Mucosa of descending colon (tissue), 3 donors: ENCODE data around the gene AMBP. TPM values are rescaled to one million over a fixed set of nuclear protein-coding genes. Genes with fewer than 3 reads are reported as not detected.

ENCODE experiments used
- ATAC-seq: fragments of 200-7000 bp; cut with Tn5 transposase; one replicate; pipeline ENCODE4 v1.9.1; 2020; ENCODE audit warnings: mild to moderate bottlenecking, moderate library complexity
- DNase-seq, 3 donors: peaks; one replicate each; pipeline ENCODE4 v3.0.0-alpha.2; 2020
- H3K36me3 ChIP-seq: fragments of 200-600 bp; one replicate; pipeline ENCODE4 v1.8.0; 2021; ENCODE audit warnings: low read depth, mild to moderate bottlenecking
- H3K4me1 ChIP-seq: fragments of 200-600 bp; one replicate; pipeline ENCODE4 v1.8.0; 2021; ENCODE audit warnings: low read depth, mild to moderate bottlenecking
- H3K4me3 ChIP-seq: fragments of 200-600 bp; one replicate; pipeline ENCODE4 v1.8.0; 2021; ENCODE audit warnings: mild to moderate bottlenecking
- H3K9me3 ChIP-seq: fragments of 200-600 bp; one replicate; pipeline ENCODE4 v1.8.0; 2021; ENCODE audit warnings: mild to moderate bottlenecking
- intact Hi-C, 2 donors: fragments of 100-400 bp; cut with DNase I in 1 of 2; cut with micrococcal nuclease in 1 of 2; formaldehyde crosslinking; loops; one replicate each; pipeline versions ENCODE4 v1.11.0 to v1.11.1; 2022; cut with DNase I, micrococcal nuclease
- total RNA-seq, 3 donors: library from RNA; stranded (reverse); fragmentation: NEBNext Ultra II Directional in 2 of 3; extraction: Animal tissue kit (Norgen Biotek cat#: 25700) in 2 of 3; gene quantifications; one replicate each; pipeline versions ENCODE4 v1.2.1 to v1.2.4, GENCODE V29; 2021 to 2023
- TF ChIP-seq, protein P1 (sequence below): fragments of 200-600 bp; IDR thresholded peaks from one replicate; pipeline ENCODE4 v1.8.0; 2022; ENCODE audit warnings: antibody characterized with exemption, mild to moderate bottlenecking
- donor health status: DM: no; HTN: no; CAD: no; lungs with moderate emphysema.
- donor health status: DM: no; HTN: no; CAD: no.
- donor health status: DM: no; HTN: yes; CAD: no.

AMBP gene
- total RNA-seq, 3 donors from 2014 or later = 0.63 to 0.81 TPM; not detected in 1

DNA sequence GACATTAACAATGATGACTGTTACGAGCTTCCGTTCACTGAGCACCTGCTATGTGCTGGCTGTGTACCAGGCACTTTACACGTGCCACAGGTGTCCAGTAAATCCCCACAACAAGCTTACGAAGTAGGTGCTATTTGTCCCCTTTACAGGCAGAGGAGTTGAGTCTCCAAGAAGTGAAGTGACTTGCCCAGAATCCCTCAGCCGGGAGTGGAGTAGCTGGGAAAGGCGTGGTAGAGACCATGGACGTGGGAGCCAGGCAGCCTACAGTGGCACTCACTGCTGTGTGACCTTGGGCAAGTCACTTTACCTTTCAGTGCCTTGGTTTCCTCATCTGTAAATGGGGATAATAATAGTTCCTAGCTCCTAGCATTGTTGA is 669 bp upstream of the AMBP start:
- DNase-seq (no peak), ATAC-seq (no peak)
- Histone ChIP-seq H3K9me3 (no peaks in the 10 kb centered on the region), H3K36me3 (no peaks in the 10 kb centered on the region), H3K4me1 (peaks cover 14% of the 10 kb centered on the region), H3K4me3 (no peak overlapping the region)
- intact Hi-C loops = no loop called here
- TF ChIP-seq, protein P1, sequence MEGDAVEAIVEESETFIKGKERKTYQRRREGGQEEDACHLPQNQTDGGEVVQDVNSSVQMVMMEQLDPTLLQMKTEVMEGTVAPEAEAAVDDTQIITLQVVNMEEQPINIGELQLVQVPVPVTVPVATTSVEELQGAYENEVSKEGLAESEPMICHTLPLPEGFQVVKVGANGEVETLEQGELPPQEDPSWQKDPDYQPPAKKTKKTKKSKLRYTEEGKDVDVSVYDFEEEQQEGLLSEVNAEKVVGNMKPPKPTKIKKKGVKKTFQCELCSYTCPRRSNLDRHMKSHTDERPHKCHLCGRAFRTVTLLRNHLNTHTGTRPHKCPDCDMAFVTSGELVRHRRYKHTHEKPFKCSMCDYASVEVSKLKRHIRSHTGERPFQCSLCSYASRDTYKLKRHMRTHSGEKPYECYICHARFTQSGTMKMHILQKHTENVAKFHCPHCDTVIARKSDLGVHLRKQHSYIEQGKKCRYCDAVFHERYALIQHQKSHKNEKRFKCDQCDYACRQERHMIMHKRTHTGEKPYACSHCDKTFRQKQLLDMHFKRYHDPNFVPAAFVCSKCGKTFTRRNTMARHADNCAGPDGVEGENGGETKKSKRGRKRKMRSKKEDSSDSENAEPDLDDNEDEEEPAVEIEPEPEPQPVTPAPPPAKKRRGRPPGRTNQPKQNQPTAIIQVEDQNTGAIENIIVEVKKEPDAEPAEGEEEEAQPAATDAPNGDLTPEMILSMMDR = no peak

DNA sequence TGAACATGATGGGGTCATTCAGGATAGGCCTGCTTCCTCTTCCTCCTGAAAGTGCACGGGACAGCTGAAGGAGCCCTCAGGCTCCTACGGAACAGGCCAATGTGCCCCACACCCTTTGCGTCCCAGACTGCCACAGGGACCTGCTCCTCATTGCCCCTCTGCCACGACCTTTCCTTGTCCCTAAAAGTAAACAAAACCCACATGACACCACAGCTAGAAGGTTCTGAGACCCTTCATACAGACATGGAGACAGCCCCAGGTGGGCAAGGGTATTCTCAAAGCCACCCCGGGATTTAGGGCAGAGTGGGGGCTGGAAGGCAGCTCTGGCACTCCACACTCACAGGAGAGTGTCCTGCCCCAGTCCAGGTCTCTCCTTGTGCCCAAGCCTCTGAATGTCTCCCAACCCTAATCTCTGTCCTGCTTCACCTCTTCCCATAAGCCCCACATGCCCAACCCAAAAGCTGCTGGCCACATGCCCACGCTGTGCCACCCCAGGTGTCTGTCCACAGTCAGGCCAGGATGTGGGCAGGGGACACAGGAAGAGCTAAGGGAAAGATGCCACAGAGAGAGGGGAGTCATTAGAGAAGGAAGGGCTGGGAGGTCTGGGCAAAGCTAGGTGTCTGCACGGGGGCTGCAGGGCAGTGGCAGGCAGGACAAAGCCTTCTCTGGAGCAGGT is 800 bp downstream of the AMBP start:
- intact Hi-C loops = no loop called here
- TF ChIP-seq, protein P1 = no peak
- Histone ChIP-seq H3K36me3 (no peaks in the 10 kb centered on the region), H3K9me3 (no peaks in the 10 kb centered on the region), H3K4me1 (peaks cover 14% of the 10 kb centered on the region), H3K4me3 (no peak overlapping the region)
- ATAC-seq (no peak), DNase-seq (no peak)

DNA sequence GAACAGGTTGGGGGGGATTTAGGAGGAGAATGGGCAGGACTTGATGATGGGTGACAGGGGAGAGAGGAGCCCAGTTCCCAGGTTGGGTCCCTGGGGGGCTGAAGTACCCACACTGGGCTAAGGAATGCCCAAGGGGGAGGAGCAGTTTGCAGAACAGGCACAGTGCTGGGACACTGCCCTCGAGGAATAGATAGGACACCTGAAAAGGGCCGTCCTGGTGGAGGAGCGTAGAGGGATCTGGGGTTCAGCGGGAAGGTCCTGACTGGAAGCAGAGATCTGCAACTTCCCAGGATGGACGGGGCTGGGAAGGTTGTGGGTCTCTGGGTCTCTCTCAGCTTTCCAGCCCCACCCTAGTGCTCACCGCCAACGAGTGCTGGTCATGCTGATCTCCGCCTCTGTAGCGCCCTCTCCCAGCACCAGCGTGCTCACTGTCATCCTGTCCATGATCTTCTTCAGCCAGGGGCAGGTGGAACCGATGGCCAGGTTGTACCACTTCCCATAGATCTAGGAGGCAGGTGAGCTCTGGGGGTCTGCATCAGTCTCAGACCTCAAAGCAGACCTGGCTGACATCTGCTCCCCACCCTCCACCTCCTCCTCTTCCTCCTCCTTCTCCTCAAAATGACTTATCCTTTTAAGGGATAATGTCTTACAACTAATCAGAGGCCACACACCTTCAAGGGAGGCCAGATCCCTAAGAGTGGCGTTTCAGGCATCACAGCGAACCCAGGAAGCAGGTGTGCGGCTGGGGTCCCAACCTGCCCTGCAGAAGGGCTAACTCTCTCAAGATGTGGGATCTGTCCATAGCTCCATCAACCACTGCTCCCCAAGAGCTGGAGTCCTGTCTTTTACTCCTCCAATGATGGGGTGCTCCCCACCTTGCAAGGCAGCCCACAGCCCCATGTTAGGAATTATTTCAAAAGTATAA is 1.6 kb downstream of the AMBP start:
- TF ChIP-seq, protein P1 = no peak
- peaks cover 8% of the 10 kb centered on the region for H3K4me1 ChIP-seq
- no peak for DNase-seq

DNA sequence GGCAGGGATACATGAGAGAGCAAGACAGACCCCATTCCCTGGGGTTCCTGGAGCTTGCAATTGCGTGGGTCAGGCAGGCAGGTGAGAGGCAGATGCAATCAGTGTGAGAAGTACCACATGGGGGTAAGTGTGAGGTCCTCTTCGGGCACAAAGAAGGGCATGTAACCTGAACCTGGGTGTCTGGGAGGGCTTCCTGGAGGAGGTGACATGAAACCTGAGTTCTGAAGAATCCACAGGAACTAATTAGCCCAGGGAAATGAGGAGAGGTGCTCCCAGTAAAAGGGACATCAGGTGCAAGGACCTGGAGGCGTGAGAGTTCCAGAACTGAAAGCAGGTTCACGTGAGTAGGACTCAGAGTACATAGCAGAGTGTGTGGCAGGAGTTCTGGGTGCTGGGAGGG is 2.5 kb downstream of the AMBP start:
- DNase-seq = no peak
- no peaks in the 10 kb centered on the region for H3K9me3 ChIP-seq
- peaks cover 3% of the 10 kb centered on the region for H3K4me1 ChIP-seq
- ATAC-seq = no peak
- TF ChIP-seq, protein P1 = no peak
- no peak overlapping the region for H3K4me3 ChIP-seq
- no peaks in the 10 kb centered on the region for H3K36me3 ChIP-seq
- intact Hi-C loops = no loop called here

More for the DNA sequence above, 1.6 kb downstream of the AMBP start:
- intact Hi-C loops = no loop called here
- ATAC-seq = no peak
- no peak overlapping the region for H3K4me3 ChIP-seq
- H3K9me3 ChIP-seq = no peaks in the 10 kb centered on the region
- no peaks in the 10 kb centered on the region for H3K36me3 ChIP-seq

DNA sequence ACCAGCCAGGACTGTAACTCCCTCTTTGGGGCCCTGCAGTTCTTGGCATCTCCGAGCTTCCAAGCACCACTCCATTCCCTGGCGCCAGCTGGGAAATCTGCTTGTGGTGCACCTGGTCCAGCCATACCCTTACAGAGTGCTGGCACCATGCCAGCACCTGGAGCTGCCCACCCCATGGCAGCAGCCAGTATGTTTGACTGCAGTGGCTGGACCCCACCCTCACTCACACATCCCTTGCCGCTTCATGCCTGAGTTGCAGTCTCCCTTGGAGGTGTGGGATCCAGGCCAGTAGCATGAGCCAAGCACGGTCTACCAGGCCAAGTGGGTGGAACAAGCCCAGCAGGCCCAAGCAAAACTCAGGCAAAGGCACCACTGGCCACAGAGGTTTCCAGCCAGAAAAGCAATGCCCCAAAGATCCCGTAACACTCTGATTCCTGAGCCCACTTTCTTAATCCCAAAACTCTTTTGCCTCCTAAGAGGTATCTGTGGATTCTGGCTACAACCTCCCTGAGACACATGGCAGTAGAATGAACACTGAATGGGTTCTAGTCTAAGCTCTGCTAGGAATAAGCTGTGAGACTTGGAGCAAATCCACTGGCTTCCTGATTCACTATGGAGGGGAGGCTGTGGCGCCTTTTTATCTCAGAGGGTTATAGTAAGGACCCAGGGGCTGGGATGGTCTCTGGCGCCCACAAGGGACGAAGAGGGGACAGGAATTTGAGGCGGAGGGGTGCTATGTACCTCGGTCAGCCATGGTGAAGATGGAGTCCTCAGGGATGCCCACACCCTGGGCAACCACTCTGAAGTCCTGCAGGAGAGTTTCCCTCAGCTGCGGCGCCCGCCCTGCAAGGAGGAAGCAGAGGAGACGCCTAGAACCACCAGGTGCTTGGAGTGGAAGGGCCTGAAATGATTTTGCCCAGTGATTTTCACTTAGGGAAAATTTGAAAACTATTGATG is 5.6 kb downstream of the AMBP start:
- intact Hi-C loops = no loop called here
- ATAC-seq = peak; percentile 40
- Histone ChIP-seq H3K4me3 (no peak overlapping the region), H3K4me1 (no peaks in the 10 kb centered on the region), H3K9me3 (no peaks in the 10 kb centered on the region), H3K36me3 (no peaks in the 10 kb centered on the region)
- peak in 2 of 3 donors; percentile 51 to 60 for DNase-seq
- TF ChIP-seq, protein P1 = no peak
